ENCODE results near the gene ZNF865.
A peak's percentile ranks its signal among the peaks of the same experiment; 100 is the strongest.
"Not testable (repeated sequence)": the region's sequence is repeated elsewhere in the genome, so short reads cannot be mapped to it uniquely, and the experiment has no call there.

Gene ZNF865

DNA sequence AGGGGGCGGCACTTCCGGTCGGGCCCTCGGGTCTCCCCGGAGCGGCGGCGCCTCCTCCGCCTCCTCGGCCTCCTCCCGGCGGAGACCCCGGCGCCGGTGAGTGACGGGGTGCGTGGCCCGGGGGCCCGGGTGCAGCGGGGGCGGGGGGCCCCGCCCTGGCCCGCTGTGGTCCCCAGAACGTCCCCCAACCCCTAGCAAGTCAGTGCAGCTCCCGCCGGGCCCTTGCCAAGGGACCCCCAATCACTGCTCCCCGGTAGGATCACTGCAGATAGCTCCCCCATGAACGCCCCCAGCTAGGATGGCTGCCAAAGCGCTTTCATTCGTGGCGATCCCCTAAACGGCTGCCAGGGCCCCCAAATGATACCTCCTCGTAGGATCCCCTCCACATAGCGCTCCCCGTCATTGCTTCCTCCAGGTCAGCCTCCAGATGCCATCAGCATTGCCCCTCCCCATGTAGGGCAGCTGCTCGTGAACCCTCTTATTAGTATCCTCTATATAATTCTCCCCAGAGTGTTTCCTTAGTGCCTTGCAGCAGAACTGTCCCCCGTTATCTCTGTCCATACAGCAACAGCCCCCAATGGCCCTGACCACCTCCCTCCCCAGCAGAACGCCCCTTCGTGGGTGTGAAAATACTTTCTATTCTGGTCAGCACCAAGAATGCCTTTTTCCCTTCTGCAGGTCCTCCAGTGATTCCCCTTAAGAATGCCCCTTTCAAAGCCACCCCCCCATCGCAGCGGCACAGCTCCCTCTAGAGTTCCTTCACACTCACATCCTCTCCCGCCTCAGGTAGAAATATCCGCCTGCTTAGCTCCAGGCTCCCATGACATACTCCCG lies at the start of gene ZNF865:
TSS of gene ZNF865 (plus strand) at position 11 of the 834 bp plus-strand sequence. CDS start 7,972 bp downstream, outside the sequence.
- peak; percentile 59 for DNase-seq

DNA sequence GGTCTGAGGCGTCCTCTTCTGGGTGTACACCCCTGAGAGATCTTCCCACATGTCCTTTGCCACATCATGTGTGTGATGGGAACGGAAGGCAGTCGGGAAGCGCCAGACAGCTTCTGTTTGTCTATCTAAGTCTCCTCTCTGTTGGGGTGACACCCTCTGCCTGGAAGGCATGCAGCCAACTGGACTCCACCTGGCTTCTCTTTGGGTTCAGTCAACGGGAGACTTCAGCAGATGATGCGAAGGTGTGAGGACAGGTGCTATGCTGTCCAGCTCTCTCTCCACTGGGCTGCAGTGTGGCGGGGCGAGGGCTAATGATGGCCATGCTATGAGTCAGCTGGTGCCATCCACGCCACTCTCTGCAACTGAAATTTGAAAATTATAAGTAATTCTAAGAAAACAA lies 45.8 kb upstream of the ZNF865 start:
- no peak for DNase-seq

DNA sequence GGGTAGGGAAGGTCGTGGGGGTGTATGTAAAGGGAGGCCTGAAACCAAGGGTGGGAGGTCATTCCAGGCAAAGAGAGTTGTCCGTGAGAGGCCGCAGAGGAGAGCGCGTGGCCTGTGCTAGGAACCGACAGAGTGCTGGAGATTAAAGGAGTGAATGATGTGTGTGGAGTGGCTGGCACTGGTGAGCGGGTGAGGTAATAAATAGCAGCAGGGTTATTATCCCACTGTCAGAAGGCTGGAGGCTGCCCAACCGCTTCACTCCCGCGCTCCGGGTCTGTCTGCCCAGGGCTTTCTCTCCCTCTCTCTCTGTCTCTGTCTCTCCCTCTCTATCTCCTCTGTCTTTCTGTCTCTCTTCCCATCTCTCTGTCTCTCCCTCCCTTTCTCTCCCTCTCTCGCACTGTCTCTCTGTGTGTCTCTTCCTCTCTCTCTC lies 42.2 kb upstream of the ZNF865 start:
- no peak for DNase-seq

DNA sequence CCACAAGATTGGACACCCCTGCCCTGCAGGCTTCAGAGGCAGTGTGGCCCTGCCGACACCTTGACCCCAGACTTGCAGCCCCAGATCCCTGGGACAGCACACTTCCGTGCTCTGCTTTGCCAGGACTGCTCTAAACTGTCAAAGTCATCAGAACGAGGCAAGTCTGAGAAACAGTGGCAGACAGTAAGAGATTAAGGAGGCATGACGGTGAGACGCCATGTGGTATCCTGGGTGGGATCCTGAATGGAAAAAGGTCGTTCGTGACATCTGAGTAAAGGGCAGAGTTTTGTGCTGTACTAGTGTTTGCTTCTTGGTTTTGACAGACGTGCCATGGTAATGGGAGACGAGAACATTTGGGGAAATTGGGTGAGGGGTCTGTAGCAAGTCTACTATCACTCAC lies 38.6 kb upstream of the ZNF865 start:
- no peak for DNase-seq

DNA sequence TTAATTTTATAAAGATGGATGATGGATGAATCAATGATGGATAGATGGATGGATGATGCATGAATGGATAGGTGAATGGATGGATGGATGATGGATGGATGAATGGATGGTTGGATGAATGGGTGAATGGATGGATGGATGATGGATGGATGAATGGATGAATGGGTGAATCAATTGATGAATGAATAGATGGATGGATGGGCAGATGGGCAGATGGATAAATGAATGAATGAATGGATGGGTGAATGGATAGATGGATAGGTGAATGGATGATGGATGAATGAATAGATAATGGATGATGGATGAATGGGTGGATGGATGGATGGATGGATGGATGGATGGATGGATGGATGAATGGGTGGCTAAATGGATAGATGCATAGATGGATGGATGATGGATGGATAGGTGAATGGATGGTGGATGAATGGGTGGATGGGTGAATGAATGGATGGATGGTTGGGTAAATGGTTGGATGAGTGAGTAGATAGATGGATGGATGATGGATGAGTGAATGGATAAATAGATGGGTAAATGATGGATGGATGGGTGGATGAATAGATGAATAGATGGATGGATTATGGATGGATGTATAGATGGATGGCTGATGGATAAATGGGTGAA lies 37.6 kb upstream of the ZNF865 start:
- DNase-seq, result no peak

DNA sequence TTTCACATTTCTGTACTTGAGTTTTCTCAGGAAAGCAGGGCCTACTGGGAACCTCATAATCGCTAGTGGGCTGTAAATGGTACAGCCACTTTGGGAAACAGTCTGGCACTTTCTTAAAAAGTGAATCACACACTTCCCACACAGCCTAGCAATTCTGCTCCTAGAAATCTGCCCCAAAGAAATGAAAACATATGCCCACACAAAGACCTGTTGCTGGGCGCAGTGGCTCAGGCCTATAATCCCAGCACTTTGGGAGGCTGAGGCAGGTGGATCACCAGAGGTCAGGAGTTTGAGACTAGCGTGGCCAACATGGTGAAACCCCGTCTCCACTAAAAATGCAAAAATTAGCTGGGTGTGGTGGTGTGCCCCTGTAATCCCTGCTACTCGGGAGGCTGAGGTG lies 36.0 kb upstream of the ZNF865 start:
- DNase-seq, result not testable (repeated sequence)

DNA sequence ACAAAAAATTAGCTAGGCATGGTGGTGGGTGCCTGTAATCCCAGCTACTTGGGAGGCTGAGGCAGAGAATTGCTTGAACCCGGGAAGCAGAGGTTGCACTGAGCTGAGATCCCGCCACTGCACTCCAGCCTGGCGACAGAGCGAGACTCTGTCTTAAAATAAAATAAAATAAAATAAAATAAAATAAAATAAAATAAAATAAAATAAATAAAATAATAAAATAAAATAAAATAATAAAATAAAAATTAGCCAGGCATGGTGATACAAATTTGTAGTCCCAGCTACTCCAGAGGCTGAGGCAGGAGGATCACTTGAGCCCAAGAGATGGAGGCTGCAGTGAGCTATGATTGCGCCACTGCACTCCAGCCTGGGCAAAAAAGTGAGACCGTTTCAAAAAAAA lies 31.5 kb upstream of the ZNF865 start:
- DNase-seq, result not testable (repeated sequence)

DNA sequence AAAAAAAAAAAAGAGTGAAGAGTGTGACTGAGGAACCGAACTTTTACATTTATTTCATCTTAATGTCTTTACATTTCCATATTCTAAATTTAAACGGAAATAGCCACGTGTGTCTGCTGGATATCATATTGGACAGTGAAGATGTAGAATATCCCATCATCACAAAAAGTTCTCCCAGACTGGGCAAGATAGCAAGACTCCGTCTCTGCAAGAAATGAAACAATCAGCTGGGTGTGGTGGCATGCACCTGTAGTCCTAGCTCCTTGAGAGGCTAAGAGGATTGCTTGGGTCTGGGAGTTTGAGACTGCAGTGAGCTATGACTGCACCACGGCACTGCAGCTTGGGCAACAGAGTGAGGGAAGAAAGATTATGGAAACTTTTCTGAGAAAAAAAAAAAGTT lies 28.7 kb upstream of the ZNF865 start:
- DNase-seq, result no peak

DNA sequence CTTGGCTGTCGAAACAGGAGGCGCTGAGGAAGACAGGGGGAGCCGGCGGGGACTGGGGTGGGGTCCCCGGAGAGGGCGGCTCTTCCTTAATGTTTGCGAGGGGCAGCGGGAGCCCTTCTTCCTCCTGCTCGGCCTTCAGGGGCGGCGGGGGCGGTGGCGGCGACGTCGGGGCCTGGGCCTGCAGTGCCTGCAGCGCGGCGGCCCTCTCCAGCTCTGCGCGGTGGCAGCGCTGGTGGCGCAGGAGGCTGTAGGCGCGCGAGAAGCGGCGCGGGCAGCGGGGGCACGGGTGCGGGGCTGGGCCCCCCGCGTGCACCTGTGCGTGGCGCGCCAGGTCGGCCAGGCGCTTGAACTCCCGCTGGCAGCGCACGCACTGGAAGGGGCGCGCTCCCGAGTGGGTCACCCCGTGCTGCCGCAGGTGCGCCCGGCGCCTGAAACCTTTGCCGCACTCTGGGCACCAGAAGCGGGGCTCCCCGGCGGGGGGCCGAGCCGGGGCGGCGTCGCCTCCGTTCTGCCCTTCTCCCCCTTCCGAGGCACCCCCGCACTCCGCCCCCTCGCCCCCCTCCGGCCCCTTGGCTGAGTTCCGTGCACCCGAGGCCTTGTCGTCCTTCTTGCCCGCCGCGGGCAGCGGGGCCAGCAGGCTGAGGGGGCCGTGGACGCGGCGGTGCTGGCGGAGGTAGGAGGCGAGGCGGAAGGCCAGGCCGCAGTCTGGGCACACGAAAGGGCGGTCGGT lies 27.3 kb upstream of the ZNF865 start:
- DNase-seq, result no peak

DNA sequence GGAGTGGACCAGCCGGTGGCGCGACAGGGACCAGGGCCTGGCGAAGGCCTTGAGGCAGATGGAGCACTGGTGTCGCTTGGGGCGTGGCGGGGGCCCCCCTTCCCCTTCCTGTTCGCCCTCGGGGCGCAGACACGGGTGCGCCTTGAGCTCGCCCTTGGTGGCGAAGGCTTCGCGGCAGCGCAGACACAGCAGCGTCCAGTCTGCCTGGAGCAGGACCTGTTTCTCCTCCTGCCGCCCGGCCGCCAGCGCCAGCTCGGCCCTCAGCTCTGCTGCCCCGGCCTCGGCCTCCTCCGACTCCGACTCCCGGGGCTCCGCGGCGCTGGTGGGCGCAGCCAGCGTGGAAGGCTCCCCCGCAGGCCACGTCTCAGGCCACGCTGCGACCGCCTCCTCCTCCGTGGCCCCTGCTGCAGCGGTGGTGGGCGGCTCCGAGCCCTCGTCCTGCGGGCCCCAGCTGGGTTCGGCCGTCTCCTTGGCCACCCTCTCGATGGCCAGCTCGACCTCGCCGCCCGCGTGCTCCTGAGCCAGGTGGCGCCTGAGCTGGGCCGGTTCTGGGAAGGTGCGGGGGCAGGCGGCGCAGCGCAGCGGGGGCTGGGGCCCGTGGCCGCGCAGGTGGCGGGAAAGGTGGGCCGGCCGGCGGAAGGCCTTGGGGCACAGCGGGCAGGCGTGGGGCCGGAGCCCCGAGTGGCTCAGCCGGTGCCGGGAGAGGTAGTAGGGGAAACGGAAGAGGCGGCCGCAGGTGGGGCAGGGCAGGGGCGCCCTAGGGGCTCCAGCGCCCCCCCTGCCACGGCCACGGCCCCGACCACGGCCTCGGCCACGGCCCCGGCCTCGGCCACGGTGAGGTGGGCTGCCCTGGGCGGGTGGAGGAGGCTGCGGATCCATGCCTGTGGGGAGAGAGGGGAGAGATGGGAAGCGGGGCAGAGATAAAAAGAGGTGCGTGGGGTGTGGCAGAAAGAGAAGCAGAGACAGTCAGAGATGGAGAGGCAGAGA lies 26.4 kb upstream of the ZNF865 start:
- no peak for DNase-seq

DNA sequence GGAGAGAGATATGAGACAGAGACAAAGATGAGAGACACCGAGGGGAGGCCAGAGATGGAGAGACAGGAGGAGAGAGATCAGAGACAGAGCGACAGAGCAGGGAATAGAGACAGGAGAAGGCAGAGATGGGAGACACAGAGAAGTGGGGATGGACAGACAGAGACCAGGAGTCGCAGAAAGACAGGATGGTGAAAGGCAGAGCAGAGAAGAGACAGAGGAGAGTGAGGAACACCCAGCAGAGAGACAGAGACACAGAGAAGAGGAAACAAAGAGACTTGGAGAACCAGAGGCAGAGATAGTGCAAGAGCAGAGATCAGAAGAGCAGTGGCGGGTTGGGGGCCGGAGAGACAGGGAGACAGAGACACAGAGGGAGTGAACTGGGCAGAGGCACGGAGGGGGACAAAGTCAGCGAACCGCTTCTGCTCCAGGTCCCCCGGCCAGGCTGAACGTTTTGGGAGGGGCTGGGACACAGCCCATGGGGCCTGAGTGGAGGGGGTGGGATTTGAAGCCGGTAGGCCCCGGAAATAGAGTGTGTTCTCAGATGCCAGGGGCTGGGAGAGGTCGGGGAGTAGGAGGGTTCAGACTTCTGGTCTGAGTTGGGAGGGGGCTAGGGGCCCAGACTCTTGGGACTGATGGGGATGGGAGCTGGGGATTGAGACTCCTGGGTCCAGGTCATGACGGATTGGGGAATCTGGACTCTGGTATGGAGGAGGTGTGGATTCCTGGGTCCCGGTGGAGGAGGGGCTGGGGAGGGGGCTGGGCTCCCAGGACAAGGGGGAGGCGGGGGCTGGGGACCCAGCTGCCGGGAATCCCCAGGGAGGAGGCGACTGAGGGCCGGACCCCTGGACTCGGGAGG lies 25.5 kb upstream of the ZNF865 start:
- no peak for DNase-seq

DNA sequence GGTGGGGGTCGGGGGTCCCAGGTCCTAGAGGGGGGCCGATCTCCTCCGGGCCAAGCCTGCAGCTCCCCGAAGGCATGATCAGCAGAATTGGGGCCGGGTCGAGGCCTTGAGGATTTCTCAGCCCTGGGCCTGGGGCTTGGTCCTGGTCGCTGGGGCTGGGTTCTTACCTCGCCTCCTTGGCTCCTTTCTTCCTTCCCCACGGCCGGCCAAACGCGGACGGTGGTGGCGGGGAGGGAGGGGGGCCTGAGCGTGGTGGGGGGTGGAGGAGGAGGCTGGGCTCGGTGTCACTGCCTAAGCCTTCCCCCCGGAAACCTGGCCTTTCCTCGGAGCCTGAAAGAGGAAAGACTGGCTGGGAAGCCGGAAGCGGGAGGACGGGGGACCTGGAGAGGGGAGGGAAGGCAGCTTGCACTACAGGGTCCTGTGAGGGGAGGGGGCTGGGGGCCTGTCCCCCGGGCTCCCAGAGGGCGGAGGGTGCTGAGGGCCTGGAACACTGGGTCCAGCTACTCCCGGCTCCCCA lies 24.8 kb upstream of the ZNF865 start, which contains the start of gene ZNF579:
TSS of gene ZNF579 (minus strand) at position 221 of the 517 bp plus-strand sequence. CDS start 1,209 bp downstream, outside the sequence.
- DNase-seq, result peak; percentile 74

DNA sequence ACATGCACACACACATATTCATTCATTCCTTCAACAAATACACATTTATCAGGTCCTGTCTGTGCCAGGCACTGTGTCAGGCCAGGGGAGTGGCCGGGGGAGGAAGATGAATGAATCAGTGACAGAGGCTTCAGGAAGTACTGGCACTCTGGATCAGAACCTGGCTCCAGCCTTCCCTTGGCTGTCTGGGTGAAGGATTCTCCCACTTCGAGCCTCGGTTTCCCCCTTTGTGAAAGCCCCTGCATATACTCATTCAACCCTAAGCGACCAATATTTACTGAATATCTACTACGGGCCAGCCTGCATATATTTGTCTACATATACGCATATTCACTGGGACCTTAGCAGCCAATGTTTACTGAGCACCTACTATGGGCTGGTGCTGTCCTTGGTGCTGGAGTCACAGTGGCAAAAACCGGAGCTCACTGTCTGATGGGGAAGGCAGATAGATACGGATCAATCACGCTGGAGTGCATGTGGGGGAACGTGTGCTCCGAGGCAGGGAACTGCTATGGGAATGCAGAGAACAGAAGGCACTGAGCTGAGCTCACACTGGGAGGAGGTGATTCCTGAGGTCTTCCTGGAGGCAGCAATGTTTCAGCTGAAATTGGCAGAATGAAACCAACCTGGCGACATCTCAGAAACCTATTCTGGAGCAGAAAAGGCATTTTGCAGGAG lies 24.2 kb upstream of the ZNF865 start:
- no peak for DNase-seq

DNA sequence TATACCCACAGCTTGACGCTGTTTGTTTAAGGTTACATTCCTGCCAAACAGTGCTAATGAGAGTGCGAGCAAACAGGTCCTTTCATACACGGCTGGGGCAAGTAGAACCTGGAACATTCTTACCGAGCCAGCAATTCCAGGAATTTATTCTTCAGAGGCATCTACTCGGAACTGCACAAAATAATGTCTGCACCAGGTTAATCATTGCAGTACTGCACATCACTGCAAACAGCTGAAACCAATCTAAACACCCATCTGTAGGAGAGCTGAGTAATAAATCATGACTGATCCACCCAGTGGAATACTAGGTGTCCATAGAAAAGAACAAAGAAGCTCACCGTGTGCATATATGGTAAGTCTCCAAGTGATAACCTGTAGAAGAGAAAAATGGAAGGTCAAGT lies 23.6 kb upstream of the ZNF865 start:
- DNase-seq, result no peak

DNA sequence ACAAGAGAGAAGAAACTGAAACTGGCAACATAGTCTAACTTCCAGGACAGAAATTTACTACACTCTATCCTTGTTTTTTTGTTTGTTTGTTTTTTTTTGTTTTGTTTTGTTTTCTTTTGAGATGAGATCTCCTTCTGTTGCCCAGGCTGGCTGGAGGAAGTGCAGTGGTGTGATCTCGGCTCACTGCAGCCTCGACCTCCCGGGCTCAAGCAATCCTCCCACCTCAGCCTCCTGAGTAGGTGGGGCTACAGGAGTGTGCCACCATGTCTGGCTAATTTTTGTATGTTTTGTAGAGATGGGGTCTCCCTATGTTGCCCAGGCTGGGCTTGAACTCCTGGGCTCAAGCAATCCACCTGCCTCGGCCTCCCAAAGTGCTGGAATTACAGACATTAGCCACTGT lies 23.2 kb upstream of the ZNF865 start:
- DNase-seq, result not testable (repeated sequence)

DNA sequence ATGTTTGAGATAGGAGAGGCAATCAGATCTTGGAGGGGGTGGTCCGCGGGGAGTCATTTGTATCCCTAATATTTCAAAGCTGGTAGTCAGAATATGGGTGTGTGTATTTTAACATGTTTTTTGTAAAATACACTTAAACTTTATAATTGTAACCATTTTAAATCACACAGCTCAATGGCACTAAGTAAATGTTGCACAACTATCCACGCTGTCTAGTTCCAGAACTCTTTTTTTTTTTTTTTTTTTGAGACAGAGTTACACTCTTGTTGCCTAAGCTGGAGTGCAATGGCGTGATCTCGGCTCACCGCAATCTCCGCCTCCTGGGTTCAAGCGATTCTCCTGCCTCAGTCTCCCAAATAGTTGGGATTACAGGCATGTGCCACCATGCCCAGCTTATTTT lies 21.6 kb upstream of the ZNF865 start:
- DNase-seq, result not testable (repeated sequence)

DNA sequence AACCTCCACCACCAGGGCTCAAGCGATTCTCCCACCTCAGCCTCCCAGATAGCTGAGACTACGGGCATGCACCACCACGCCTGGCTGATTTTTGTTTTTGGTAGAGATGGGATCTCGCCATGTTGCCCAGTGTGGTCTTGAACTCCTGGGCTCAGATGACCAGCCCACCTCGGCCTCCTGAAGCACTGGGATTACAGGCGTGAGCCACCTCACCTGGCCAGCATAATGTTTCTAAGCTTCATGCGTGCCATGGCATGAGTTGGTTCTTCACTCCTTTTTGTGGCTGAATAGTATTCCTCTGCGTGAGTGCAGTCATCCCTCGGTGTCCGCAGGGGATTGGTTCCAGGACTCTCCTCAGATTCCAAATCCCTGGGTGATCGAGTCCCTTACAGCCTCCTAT lies 20.6 kb upstream of the ZNF865 start:
- no peak for DNase-seq

DNA sequence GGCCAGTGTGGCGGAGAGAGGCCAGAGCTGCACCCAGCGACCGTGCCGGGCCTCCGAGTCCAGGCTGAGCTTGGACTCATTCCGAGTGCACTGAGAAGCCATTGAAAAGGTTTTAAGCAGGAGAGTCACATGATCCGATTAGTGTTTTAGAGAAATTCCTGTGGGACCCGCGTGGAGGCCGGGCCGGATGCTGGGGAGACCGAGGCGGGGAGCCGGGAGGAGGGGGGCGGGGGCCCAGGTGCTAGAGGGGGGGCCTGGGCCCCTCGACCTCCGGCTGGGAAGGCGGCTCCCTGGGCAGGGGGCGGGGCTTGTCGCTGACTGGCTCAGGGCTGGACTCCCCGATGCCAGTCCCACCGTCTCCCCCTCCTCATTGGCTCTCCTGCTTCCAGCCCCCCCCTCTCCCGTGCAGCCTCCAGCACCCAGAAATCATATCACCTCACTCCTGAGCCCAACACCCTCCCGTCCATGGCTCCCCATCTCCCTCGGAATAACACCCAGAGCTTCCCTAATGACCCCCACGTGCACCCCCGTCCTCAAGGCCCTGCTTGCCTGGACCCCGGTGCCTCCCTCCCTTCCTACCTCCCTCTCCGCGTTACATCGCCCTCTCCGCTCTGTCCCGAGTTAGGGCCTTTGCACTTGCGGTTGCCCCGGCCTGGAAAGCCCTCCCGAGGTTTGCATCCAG lies 19.6 kb upstream of the ZNF865 start:
- peak; percentile 41 for DNase-seq

DNA sequence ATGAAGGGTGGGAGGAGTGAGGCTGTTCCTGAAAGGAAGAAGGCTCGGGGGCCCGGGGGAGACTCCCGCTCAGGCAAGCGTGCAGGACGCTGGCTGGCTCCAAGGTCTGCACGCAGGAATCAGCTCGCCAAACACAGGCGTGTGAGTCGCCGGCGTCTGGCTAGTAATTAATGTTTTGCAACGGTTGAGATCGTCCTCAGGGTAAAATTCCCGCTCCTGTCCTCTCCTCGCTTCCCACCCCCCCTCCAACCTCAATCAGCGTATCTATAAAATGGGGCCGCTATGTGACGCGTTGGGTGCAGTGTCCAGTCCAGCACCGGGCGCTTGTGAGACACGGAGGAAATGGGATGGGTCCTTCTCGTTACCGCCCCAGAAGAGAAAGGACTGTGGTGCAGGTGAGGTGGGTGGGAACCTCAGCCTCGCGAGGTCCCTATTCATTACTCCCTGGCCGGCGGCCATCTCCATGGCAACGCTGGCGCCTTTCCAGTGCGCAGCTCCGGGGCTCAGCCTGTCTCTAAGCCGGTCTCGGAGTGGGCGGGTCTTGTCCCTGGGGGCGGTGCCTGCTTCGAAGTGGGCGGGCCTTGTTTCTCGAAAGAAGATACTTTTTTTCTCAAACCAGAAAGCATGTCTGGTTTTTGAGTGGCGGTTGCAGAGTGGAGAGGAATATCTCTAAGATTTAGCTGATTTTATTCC lies 18.3 kb upstream of the ZNF865 start:
- peak; percentile 93 for DNase-seq

Measured in CD4-positive, alpha-beta T cell treated with Interferon gamma for 1 hour (primary cell).